Epithelial cell of esophagus (primary cell): ENCODE data around the gene TMEM17.

ENCODE experiments used
- DNase-seq: peaks from one replicate; pipeline ENCODE4 v3.0.0; 2010; ENCODE audit warnings: low read depth
- H3K4me3 ChIP-seq: 2 replicates; pipeline ENCODE4 v1.5.1; 2011; ENCODE audit warnings: mild to moderate bottlenecking, low read length, control low read depth
- CTCF ChIP-seq: IDR thresholded peaks from 2 replicates; pipeline ENCODE4 v1.5.1; 2011; ENCODE audit warnings: low read depth, mild to moderate bottlenecking, low read length, control low read depth, inconsistent platforms; ENCODE audit not compliant: insufficient read depth; ENCODE audit errors: missing control alignments

The TMEM17 gene

GRCh38 chr2:62482558-62483352 is 23.2 kb downstream of the TMEM17 start:
- TF ChIP-seq CTCF = no peak
- no peak overlapping the region for H3K4me3 ChIP-seq
- peak; percentile 28 for DNase-seq

GRCh38 chr2:62479917-62480316 is 26.1 kb downstream of the TMEM17 start:
- TF ChIP-seq CTCF = no peak
- H3K4me3 ChIP-seq = no peak overlapping the region
- DNase-seq = no peak

GRCh38 chr2:62478093-62478580 is 27.9 kb downstream of the TMEM17 start:
- peak; percentile 72 for DNase-seq
- H3K4me3 ChIP-seq = no peak overlapping the region
- TF ChIP-seq CTCF = no peak

GRCh38 chr2:62477573-62477972 is 28.4 kb downstream of the TMEM17 start:
- TF ChIP-seq CTCF = no peak
- H3K4me3 ChIP-seq = no peak overlapping the region
- no peak for DNase-seq

GRCh38 chr2:62475172-62476011 is 30.6 kb downstream of the TMEM17 start:
- TF ChIP-seq CTCF = no peak
- no peak overlapping the region for H3K4me3 ChIP-seq
- peak; percentile 46 for DNase-seq

GRCh38 chr2:62474176-62474575 is 31.8 kb downstream of the TMEM17 start:
- no peak for TF ChIP-seq CTCF
- no peak overlapping the region for H3K4me3 ChIP-seq
- DNase-seq = no peak
